PC-9 (cell line): ENCODE data around the gene TNFSF18. TPM values are rescaled to one million over a fixed set of nuclear protein-coding genes. Genes with fewer than 3 reads are reported as not detected.

ENCODE experiments used
- BruUV-seq: library from RNA; stranded (reverse); fragments of 400-500 nt; replicated peaks from 2 replicates; lab custom pipeline; 2021; lab: Mats Ljungman, UMichigan
- CTCF ChIA-PET: fragments of 300-600 bp; sonication (Branson Sonifier 250); formaldehyde crosslinking; loops from one replicate; lab custom pipeline; 2022; ENCODE audit warnings: antibody characterized with exemption; lab: Charles Lee
- POLR2A ChIA-PET: fragments of 300-600 bp; sonication (Branson Sonifier 250); formaldehyde crosslinking; loops from one replicate; lab custom pipeline; 2022; ENCODE audit warnings: antibody characterized with exemption; ENCODE audit not compliant: unreplicated experiment; lab: Charles Lee
- DNase-seq, 2 experiments: peaks; one replicate each; pipeline versions ENCODE4 v3.0.0 to v3.0.0-alpha.2; 2015 to 2022; ENCODE audit warnings: mixed read lengths in 1 of 2
- H2AFZ ChIP-seq: fragments of 200-600 bp; sonication (generic); 2 replicates; pipeline ENCODE4 v1.8.1; 2017; ENCODE audit warnings: antibody characterized with exemption
- H3F3A ChIP-seq: fragments of 200-600 bp; sonication (generic); 2 replicates; pipeline ENCODE4 v1.8.1; 2017; ENCODE audit warnings: antibody characterized with exemption, mild to moderate bottlenecking, low read depth; ENCODE audit not compliant: insufficient read depth
- H3K27ac ChIP-seq: fragments of 200-600 bp; sonication (generic); 2 replicates; pipeline ENCODE4 v1.6.1; 2016; ENCODE audit warnings: mixed run types
- H3K27me3 ChIP-seq: fragments of 200-600 bp; sonication (generic); 2 replicates; pipeline ENCODE4 v1.6.1; 2016; ENCODE audit warnings: low read depth, mixed run types; ENCODE audit not compliant: insufficient read depth
- H3K36me3 ChIP-seq: fragments of 200-600 bp; sonication (generic); 2 replicates; pipeline ENCODE4 v1.6.1; 2016; ENCODE audit warnings: low read depth, mixed run types
- H3K4me1 ChIP-seq: fragments of 200-600 bp; sonication (generic); replicated peaks from 2 replicates; pipeline ENCODE4 v1.6.1; 2016; ENCODE audit warnings: mixed run types; ENCODE audit not compliant: insufficient read depth
- H3K4me2 ChIP-seq: fragments of 200-600 bp; sonication (generic); 2 replicates; pipeline ENCODE4 v1.6.1; 2017; ENCODE audit warnings: mixed run types
- H3K4me3 ChIP-seq: fragments of 200-600 bp; sonication (generic); 2 replicates; pipeline ENCODE4 v1.6.1; 2016; ENCODE audit warnings: mixed run types
- H3K79me2 ChIP-seq: fragments of 200-600 bp; sonication (generic); 2 replicates; pipeline ENCODE4 v1.6.1; 2017; ENCODE audit warnings: low read depth, mixed run types
- H3K9me2 ChIP-seq: fragments of 200-600 bp; sonication (generic); 2 replicates; pipeline ENCODE4 v1.8.1; 2017; ENCODE audit warnings: mild to moderate bottlenecking; ENCODE audit not compliant: insufficient read depth
- H3K9me3 ChIP-seq: fragments of 200-600 bp; sonication (generic); 2 replicates; pipeline ENCODE4 v1.8.1; 2016; ENCODE audit warnings: low read depth; ENCODE audit not compliant: insufficient read depth
- H4K20me1 ChIP-seq: fragments of 200-600 bp; sonication (generic); 2 replicates; pipeline ENCODE4 v1.8.1; 2017; ENCODE audit not compliant: insufficient read depth
- EZH2 ChIP-seq: fragments of 200-600 bp; sonication (generic); IDR thresholded peaks from 2 replicates; pipeline ENCODE4 v1.8.0; 2017; ENCODE audit warnings: antibody characterized with exemption, low read depth
- intact Hi-C: fragments of 100-400 bp; cut with micrococcal nuclease; formaldehyde crosslinking; loops from one replicate; pipeline ENCODE4 v1.10.0; 2022; ENCODE audit not compliant: unreplicated experiment
- total RNA-seq: library from RNA; stranded (reverse); gene quantifications from 2 replicates; pipeline ENCODE4 v1.2.3, GENCODE V29; 2021
- TF ChIP-seq, protein P1 (sequence below): fragments of 200-600 bp; sonication (generic); conservative IDR thresholded peaks from 2 replicates; pipeline ENCODE4 v1.6.1; 2017; ENCODE audit warnings: mixed run types, antibody characterized with exemption, mild to moderate bottlenecking, moderate library complexity

Gene TNFSF18
- total RNA-seq, 1 experiment from 2014 or later = 0.81 TPM

- H3K4me3 ChIP-seq = no peak overlapping the region
- H3K4me2 ChIP-seq = no peak overlapping the region
- ChIA-PET POLR2A (no interaction called here), CTCF (no interaction called here)
- no peaks in the 10 kb centered on the region for H3K79me2 ChIP-seq
- H4K20me1 ChIP-seq = no peaks in the 10 kb centered on the region
- H3K4me1 ChIP-seq = no peaks in the 10 kb centered on the region
- H3F3A ChIP-seq = no peaks in the 10 kb centered on the region
- BruUV-seq = no TSS peak
- TF ChIP-seq EZH2 = no peak
- TF ChIP-seq, protein P1, sequence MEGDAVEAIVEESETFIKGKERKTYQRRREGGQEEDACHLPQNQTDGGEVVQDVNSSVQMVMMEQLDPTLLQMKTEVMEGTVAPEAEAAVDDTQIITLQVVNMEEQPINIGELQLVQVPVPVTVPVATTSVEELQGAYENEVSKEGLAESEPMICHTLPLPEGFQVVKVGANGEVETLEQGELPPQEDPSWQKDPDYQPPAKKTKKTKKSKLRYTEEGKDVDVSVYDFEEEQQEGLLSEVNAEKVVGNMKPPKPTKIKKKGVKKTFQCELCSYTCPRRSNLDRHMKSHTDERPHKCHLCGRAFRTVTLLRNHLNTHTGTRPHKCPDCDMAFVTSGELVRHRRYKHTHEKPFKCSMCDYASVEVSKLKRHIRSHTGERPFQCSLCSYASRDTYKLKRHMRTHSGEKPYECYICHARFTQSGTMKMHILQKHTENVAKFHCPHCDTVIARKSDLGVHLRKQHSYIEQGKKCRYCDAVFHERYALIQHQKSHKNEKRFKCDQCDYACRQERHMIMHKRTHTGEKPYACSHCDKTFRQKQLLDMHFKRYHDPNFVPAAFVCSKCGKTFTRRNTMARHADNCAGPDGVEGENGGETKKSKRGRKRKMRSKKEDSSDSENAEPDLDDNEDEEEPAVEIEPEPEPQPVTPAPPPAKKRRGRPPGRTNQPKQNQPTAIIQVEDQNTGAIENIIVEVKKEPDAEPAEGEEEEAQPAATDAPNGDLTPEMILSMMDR = no peak
- H3K27ac ChIP-seq = no peak overlapping the region
- intact Hi-C loops = no loop called here
- H3K9me2 ChIP-seq = no peaks in the 10 kb centered on the region
- H3K9me3 ChIP-seq = no peaks in the 10 kb centered on the region; the same call in 1 of the 2 replicates
- no peak overlapping the region for H2AFZ ChIP-seq
- no peak for DNase-seq
- no peaks in the 10 kb centered on the region for H3K27me3 ChIP-seq
- no peaks in the 10 kb centered on the region for H3K36me3 ChIP-seq
Measured at GRCh38 chr1:173097001-173097400, 46.3 kb upstream of the TNFSF18 start.

DNA sequence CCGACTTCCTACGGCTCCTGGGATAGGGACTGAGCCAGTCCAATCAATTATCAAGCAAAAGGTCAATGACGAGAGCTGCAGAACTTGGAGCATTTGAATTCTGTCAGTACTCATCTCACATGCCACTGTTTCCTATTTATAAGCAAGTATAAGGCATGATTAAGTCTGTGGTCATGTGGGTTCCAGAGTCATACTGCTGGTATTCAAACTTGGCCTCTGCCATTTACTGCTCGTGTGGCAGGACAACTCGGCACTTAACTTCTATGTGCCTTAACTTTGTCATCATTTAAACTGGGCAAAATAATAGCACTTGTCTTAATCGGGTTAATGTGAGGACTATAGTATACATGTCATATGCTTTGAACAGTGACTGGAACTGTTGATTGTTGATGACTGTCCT is 44.9 kb upstream of the TNFSF18 start:
- H2AFZ ChIP-seq = no peak overlapping the region
- no peak overlapping the region for H3K27ac ChIP-seq
- TF ChIP-seq, protein P1 = no peak
- no peak for TF ChIP-seq EZH2
- H4K20me1 ChIP-seq = no peaks in the 10 kb centered on the region
- BruUV-seq = no TSS peak
- H3K9me3 ChIP-seq = no peaks in the 10 kb centered on the region; the same call in 1 of the 2 replicates
- no peak for DNase-seq
- ChIA-PET POLR2A (no interaction called here), CTCF (no interaction called here)
- no peak overlapping the region for H3K4me3 ChIP-seq
- H3K9me2 ChIP-seq = no peaks in the 10 kb centered on the region; the same call in 1 of the 2 replicates
- no peaks in the 10 kb centered on the region for H3K79me2 ChIP-seq
- H3K36me3 ChIP-seq = no peaks in the 10 kb centered on the region
- H3K4me2 ChIP-seq = no peak overlapping the region
- no peaks in the 10 kb centered on the region for H3K27me3 ChIP-seq
- intact Hi-C loops = no loop called here
- H3F3A ChIP-seq = no peaks in the 10 kb centered on the region
- no peaks in the 10 kb centered on the region for H3K4me1 ChIP-seq

DNA sequence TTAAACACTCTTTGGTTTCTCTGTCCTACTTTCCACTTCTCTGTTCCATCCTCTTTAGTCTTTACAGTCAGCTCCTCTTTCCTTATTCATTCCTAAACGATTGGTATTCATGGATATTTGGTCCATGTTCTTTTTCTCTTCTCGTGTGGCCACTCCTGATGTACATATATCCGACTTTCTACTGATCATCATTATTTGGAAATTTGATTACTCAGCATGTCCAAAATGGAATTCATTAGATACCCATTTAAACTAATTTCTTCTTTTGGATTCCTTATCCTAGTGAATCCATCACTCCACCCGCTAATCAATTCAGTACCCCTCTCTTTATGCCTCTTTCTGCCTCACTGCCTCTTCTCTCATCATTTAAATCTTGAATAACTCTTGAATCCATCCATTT is 43.8 kb upstream of the TNFSF18 start:
- Histone ChIP-seq H3K36me3 (no peaks in the 10 kb centered on the region), H4K20me1 (no peaks in the 10 kb centered on the region), H3K4me1 (no peaks in the 10 kb centered on the region), H3K27ac (no peak overlapping the region), H3K27me3 (no peaks in the 10 kb centered on the region), H3K4me3 (no peak overlapping the region), H3K9me2 (no peaks in the 10 kb centered on the region; the same call in 1 of the 2 replicates), H3K4me2 (no peak overlapping the region), H3K9me3 (no peaks in the 10 kb centered on the region), H3F3A (no peaks in the 10 kb centered on the region), H2AFZ (no peak overlapping the region), H3K79me2 (no peaks in the 10 kb centered on the region)
- POLR2A ChIA-PET = interaction anchor here (0.5 kb wide), 1 partner anchor 595 kb away, joined by 3 read pairs; no protein-coding TSS in a partner anchor
- intact Hi-C loops = no loop called here
- TF ChIP-seq EZH2 = no peak
- TF ChIP-seq, protein P1 = no peak
- no peak for DNase-seq
- BruUV-seq = no TSS peak
- CTCF ChIA-PET = no interaction called here
